SK-N-SH treated with all-trans-retinoic acid at 6 μM for 48 hours (cell line): ENCODE results near the gene CYFIP1.

ENCODE experiments used
- ATAC-seq: fragments of 200-7000 bp; cut with Tn5 transposase; 3 replicates; pipeline ENCODE4 v1.9.1; 2020; ENCODE audit warnings: mild to moderate bottlenecking, moderate library complexity
- ARNTL ChIP-seq: fragments of 450-650 bp; formaldehyde crosslinking; IDR thresholded peaks from 2 replicates; pipeline ENCODE4 v1.5.0; 2020; ENCODE audit warnings: low read depth, mild to moderate bottlenecking, moderate library complexity, borderline replicate concordance
- BACH2 ChIP-seq: fragments of 250-450 bp; sonication (Bioruptor Pico); IDR thresholded peaks from 2 replicates; pipeline ENCODE4 v1.9.0; 2021; ENCODE audit warnings: mild to moderate bottlenecking, borderline replicate concordance
- CSDC2 ChIP-seq: fragments of 250-450 bp; sonication (Bioruptor Pico); IDR thresholded peaks from 2 replicates; pipeline ENCODE4 v1.5.0; 2020; ENCODE audit warnings: mild to moderate bottlenecking, moderate library complexity
- ESRRG ChIP-seq: fragments of 250-450 bp; sonication (Bioruptor Pico); IDR thresholded peaks from 2 replicates; pipeline ENCODE4 v1.6.1; 2021; ENCODE audit warnings: mild to moderate bottlenecking
- GLIS3 ChIP-seq: fragments of 250-450 bp; sonication (Bioruptor Pico); IDR thresholded peaks from 2 replicates; pipeline ENCODE4 v1.5.0; 2020; ENCODE audit warnings: mild to moderate bottlenecking, moderate library complexity
- OSR1 ChIP-seq: fragments of 250-450 bp; sonication (Bioruptor Pico); IDR thresholded peaks from 2 replicates; pipeline ENCODE4 v1.8.0; 2022; ENCODE audit warnings: moderate library complexity, mild to moderate bottlenecking, inconsistent platforms
- RARB ChIP-seq: fragments of 250-450 bp; sonication (Bioruptor Pico); IDR thresholded peaks from 2 replicates; pipeline ENCODE4 v1.8.0; 2021; ENCODE audit warnings: mild to moderate bottlenecking, moderate library complexity
- SNAI2 ChIP-seq: fragments of 250-450 bp; sonication (Bioruptor Pico); IDR thresholded peaks from 2 replicates; pipeline ENCODE4 v1.5.0; 2020; ENCODE audit warnings: mild to moderate bottlenecking, moderate library complexity
- TCF4 ChIP-seq: fragments of 250-450 bp; sonication (Bioruptor Pico); IDR thresholded peaks from 2 replicates; pipeline ENCODE4 v1.8.0; 2021; ENCODE audit warnings: mild to moderate bottlenecking, moderate library complexity, borderline replicate concordance
- TOX ChIP-seq: fragments of 250-450 bp; sonication (Bioruptor Pico); IDR thresholded peaks from 2 replicates; pipeline ENCODE4 v1.8.0; 2021; ENCODE audit warnings: mild to moderate bottlenecking, moderate library complexity, borderline replicate concordance
- ZC3H10 ChIP-seq: fragments of 250-450 bp; sonication (Bioruptor Pico); IDR thresholded peaks from 2 replicates; pipeline ENCODE4 v1.5.1; 2021; ENCODE audit warnings: mild to moderate bottlenecking, moderate library complexity
- ZFP3 ChIP-seq: fragments of 250-450 bp; sonication (Bioruptor Pico); IDR thresholded peaks from 2 replicates; pipeline ENCODE4 v1.5.0; 2020; ENCODE audit warnings: mild to moderate bottlenecking, moderate library complexity
- ZFP30 ChIP-seq: fragments of 450-650 bp; formaldehyde crosslinking; IDR thresholded peaks from 2 replicates; pipeline ENCODE4 v1.5.0; 2022; ENCODE audit warnings: mild to moderate bottlenecking, moderate library complexity
- ZNF565 ChIP-seq: fragments of 450-650 bp; formaldehyde crosslinking; conservative IDR thresholded peaks from 2 replicates; pipeline ENCODE4 v1.5.0; 2020; ENCODE audit warnings: low read depth, mild to moderate bottlenecking, moderate library complexity
- ZNF70 ChIP-seq: fragments of 450-650 bp; formaldehyde crosslinking; IDR thresholded peaks from 2 replicates; pipeline ENCODE4 v1.5.0; 2020; ENCODE audit warnings: mild to moderate bottlenecking, moderate library complexity
- ZNF8 ChIP-seq: fragments of 450-650 bp; formaldehyde crosslinking; IDR thresholded peaks from 2 replicates; pipeline ENCODE4 v1.5.0; 2020; ENCODE audit warnings: mild to moderate bottlenecking, moderate library complexity
- TF ChIP-seq, protein P1 (sequence below): fragments of 250-450 bp; sonication (Bioruptor Pico); IDR thresholded peaks from 2 replicates; pipeline ENCODE4 v1.5.1; 2020; ENCODE audit warnings: low read depth, mild to moderate bottlenecking, moderate library complexity
- TF ChIP-seq, protein P2 (sequence below): fragments of 250-450 bp; sonication (Bioruptor Pico); IDR thresholded peaks from 2 replicates; pipeline ENCODE4 v1.8.0; 2020; ENCODE audit warnings: mild to moderate bottlenecking, moderate library complexity, borderline replicate concordance
- TF ChIP-seq, protein P3 (sequence below): fragments of 250-450 bp; sonication (Bioruptor Pico); IDR thresholded peaks from 2 replicates; pipeline ENCODE4 v1.5.1; 2021; ENCODE audit warnings: mild to moderate bottlenecking, moderate library complexity

The CYFIP1 gene

GRCh38 chr15:22861161-22861560 is 119.0 kb downstream of the CYFIP1 start:
- ATAC-seq = no peak
- no peak for TF ChIP-seq BACH2 (CRISPR knock-in tag)
- no peak for TF ChIP-seq ZNF565 (CRISPR knock-in tag)

GRCh38 chr15:22856659-22857058 is 123.5 kb downstream of the CYFIP1 start:
- TF ChIP-seq, protein P1, sequence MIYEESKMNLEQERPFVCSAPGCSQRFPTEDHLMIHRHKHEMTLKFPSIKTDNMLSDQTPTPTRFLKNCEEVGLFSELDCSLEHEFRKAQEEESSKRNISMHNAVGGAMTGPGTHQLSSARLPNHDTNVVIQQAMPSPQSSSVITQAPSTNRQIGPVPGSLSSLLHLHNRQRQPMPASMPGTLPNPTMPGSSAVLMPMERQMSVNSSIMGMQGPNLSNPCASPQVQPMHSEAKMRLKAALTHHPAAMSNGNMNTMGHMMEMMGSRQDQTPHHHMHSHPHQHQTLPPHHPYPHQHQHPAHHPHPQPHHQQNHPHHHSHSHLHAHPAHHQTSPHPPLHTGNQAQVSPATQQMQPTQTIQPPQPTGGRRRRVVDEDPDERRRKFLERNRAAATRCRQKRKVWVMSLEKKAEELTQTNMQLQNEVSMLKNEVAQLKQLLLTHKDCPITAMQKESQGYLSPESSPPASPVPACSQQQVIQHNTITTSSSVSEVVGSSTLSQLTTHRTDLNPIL (CRISPR knock-in tag) = no peak
- no peak for TF ChIP-seq ESRRG
- TF ChIP-seq BACH2 (CRISPR knock-in tag) = no peak
- TF ChIP-seq GLIS3 (CRISPR knock-in tag) = no peak
- TF ChIP-seq ZC3H10 = no peak
- no peak for TF ChIP-seq ARNTL (CRISPR knock-in tag)
- TF ChIP-seq ZNF70 = no peak
- no peak for TF ChIP-seq SNAI2 (CRISPR knock-in tag)
- TF ChIP-seq, protein P2, sequence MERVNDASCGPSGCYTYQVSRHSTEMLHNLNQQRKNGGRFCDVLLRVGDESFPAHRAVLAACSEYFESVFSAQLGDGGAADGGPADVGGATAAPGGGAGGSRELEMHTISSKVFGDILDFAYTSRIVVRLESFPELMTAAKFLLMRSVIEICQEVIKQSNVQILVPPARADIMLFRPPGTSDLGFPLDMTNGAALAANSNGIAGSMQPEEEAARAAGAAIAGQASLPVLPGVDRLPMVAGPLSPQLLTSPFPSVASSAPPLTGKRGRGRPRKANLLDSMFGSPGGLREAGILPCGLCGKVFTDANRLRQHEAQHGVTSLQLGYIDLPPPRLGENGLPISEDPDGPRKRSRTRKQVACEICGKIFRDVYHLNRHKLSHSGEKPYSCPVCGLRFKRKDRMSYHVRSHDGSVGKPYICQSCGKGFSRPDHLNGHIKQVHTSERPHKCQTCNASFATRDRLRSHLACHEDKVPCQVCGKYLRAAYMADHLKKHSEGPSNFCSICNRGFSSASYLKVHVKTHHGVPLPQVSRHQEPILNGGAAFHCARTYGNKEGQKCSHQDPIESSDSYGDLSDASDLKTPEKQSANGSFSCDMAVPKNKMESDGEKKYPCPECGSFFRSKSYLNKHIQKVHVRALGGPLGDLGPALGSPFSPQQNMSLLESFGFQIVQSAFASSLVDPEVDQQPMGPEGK (CRISPR knock-in tag) = no peak
- TF ChIP-seq TOX (CRISPR knock-in tag) = no peak
- no peak for TF ChIP-seq ZFP3 (CRISPR knock-in tag)
- TF ChIP-seq OSR1 (CRISPR knock-in tag) = no peak
- TF ChIP-seq, protein P3, sequence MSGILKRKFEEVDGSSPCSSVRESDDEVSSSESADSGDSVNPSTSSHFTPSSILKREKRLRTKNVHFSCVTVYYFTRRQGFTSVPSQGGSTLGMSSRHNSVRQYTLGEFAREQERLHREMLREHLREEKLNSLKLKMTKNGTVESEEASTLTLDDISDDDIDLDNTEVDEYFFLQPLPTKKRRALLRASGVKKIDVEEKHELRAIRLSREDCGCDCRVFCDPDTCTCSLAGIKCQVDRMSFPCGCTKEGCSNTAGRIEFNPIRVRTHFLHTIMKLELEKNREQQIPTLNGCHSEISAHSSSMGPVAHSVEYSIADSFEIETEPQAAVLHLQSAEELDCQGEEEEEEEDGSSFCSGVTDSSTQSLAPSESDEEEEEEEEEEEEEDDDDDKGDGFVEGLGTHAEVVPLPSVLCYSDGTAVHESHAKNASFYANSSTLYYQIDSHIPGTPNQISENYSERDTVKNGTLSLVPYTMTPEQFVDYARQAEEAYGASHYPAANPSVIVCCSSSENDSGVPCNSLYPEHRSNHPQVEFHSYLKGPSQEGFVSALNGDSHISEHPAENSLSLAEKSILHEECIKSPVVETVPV (CRISPR knock-in tag) = no peak
- ATAC-seq = no peak

DNA sequence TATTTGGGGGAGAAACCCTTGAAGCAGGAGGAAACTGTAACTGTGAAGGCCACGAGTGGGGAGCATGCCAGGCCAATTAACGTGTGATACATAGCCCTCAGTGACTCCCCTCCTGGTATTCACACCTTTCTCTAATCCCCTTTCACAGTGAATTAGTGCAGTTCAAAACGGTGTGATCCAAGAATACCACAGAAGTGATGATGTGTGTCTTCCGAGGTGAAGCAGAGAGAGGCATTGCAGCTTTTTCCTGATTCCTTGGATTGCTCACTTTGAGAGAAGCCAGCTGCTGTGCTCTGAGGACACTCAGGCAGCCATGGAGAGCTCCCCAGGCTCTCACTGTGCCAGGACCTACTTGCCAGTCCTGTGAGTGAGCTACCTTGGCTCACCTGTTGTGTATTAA is 124.4 kb downstream of the CYFIP1 start:
- TF ChIP-seq ZNF8 = no peak
- TF ChIP-seq SNAI2 (CRISPR knock-in tag) = no peak
- no peak for TF ChIP-seq CSDC2
- TF ChIP-seq, protein P1 (CRISPR knock-in tag) = no peak
- TF ChIP-seq, all 23 proteins: peak for 0

DNA sequence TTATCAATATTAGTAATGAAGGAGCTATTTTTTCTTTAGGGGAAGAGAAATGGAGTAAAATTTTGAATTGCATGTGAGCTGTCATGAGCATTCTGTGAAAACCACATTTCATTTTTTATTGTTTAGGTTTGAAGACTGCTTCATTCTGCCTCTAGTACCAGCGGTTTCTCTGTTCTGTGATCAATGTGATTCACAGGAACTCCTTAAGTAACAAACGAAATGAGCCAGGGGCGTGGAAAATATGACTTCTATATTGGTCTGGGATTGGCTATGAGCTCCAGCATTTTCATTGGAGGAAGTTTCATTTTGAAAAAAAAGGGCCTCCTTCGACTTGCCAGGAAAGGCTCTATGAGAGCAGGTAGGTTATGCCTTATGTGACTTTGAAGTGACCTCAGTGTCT is 128.7 kb downstream of the CYFIP1 start:
- TF ChIP-seq ZC3H10 (no peak), GLIS3 (CRISPR knock-in tag) (no peak), ZFP3 (CRISPR knock-in tag) (no peak), ZNF8 (no peak), ESRRG (no peak), TCF4 (CRISPR knock-in tag) (no peak), ZFP30 (CRISPR knock-in tag) (no peak), BACH2 (CRISPR knock-in tag) (no peak), RARB (CRISPR knock-in tag) (no peak), ZNF70 (no peak), TOX (CRISPR knock-in tag) (no peak)
- TF ChIP-seq, protein P1 (CRISPR knock-in tag) = no peak
- TF ChIP-seq, protein P3 (CRISPR knock-in tag) = no peak
- no peak for ATAC-seq

More for the DNA sequence above, 124.4 kb downstream of the CYFIP1 start:
- ATAC-seq = no peak
